ENCODE measurements around the gene VLDLR. TPM values are rescaled to one million over a fixed set of nuclear protein-coding genes. Genes with fewer than 3 reads are reported as not detected.

VLDLR gene
- total and polyA plus RNA-seq, 9 donors: 37.3 to 232 (median 81.8) TPM

DNA sequence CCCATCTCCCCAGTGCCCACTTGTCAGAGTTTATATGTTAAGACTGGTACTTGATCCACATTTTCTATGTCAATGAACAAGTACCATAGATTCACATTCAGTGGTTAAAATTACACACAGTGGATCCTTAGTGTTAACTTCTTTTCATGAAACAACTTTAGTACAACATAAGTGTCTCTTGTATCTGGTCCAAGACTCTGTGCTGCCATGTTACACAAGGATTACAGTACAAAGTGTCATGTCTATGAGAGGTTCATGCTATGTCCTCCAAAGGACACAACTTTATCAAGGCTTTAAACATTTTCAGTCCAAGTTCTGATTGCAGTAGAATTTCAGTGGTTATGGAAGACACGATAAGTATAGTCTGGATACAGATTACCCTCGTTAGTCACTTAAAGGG lies 13.3 kb upstream of the VLDLR start:
- TF ChIP-seq, protein P1, sequence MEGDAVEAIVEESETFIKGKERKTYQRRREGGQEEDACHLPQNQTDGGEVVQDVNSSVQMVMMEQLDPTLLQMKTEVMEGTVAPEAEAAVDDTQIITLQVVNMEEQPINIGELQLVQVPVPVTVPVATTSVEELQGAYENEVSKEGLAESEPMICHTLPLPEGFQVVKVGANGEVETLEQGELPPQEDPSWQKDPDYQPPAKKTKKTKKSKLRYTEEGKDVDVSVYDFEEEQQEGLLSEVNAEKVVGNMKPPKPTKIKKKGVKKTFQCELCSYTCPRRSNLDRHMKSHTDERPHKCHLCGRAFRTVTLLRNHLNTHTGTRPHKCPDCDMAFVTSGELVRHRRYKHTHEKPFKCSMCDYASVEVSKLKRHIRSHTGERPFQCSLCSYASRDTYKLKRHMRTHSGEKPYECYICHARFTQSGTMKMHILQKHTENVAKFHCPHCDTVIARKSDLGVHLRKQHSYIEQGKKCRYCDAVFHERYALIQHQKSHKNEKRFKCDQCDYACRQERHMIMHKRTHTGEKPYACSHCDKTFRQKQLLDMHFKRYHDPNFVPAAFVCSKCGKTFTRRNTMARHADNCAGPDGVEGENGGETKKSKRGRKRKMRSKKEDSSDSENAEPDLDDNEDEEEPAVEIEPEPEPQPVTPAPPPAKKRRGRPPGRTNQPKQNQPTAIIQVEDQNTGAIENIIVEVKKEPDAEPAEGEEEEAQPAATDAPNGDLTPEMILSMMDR (IDR thresholded peaks at IDR 0.05): no peak
- no peak for TF ChIP-seq EP300 (IDR thresholded peaks at IDR 0.05)
- TF ChIP-seq POLR2A (IDR thresholded peaks at IDR 0.05): no peak
- H3K27ac ChIP-seq: no peak overlapping the region
- H3K4me3 ChIP-seq: no peak overlapping the region
- H3K36me3 ChIP-seq: no peaks in the 10 kb centered on the region
- DNase-seq: no peak
- H3K4me1 ChIP-seq (ENCODE audit: insufficient read depth): peaks cover 3% of the 10 kb centered on the region
- WGBS, 3 donors: 88 to 100% (median 98%) methylated on average over 2 of the region's 2 CpGs
- H3K9me3 ChIP-seq: no peaks in the 10 kb centered on the region
- no peaks in the 10 kb centered on the region for H3K27me3 ChIP-seq
- intact Hi-C loops (cut with DNase I): no loop called here

DNA sequence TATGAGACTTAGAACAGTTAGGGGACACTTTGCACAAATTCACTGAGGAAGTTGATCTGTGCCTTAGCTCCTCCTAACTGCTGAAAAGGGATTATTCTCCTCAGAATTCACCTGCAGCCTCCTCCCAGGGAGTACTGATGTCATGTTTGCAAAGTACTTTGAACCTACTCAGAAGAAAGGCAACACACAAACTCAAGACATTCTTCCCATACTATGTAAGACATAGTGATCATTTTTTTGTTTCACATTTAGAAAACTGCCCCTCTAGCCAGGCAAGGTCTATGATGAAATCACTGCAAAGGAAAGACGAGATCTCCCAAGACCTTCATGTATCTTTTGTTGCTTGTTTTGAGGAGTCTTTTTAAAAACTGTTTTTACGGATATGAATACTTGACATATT lies 10.6 kb upstream of the VLDLR start:
- TF ChIP-seq EP300 (IDR thresholded peaks at IDR 0.05) (no peak), POLR2A (IDR thresholded peaks at IDR 0.05) (no peak)
- TF ChIP-seq, protein P1 (IDR thresholded peaks at IDR 0.05): no peak
- intact Hi-C loops (cut with DNase I): no loop called here
- WGBS, 3 donors: 61 to 71% (median 65%) methylated on average over 2 of the region's 2 CpGs
- Histone ChIP-seq H3K9me3 (no peaks in the 10 kb centered on the region), H3K27ac (no peak overlapping the region), H3K27me3 (no peaks in the 10 kb centered on the region), H3K4me1 (ENCODE audit: insufficient read depth) (peaks cover 9% of the 10 kb centered on the region), H3K36me3 (no peaks in the 10 kb centered on the region), H3K4me3 (no peak overlapping the region)
- no peak for DNase-seq

- 89 to 95% (median 90%) methylated on average over 2 of the region's 2 CpGs for WGBS, 3 donors
- Histone ChIP-seq H3K4me3 (no peak overlapping the region), H3K27ac (no peak overlapping the region), H3K27me3 (no peaks in the 10 kb centered on the region), H3K4me1 (ENCODE audit: insufficient read depth) (peaks cover 9% of the 10 kb centered on the region), H3K36me3 (no peaks in the 10 kb centered on the region), H3K9me3 (no peaks in the 10 kb centered on the region)
- DNase-seq: no peak
- TF ChIP-seq POLR2A (IDR thresholded peaks at IDR 0.05) (no peak), EP300 (IDR thresholded peaks at IDR 0.05) (no peak)
- TF ChIP-seq, protein P1 (IDR thresholded peaks at IDR 0.05): no peak
- intact Hi-C loops (cut with DNase I): no loop called here
Measured at GRCh38 chr9:2611961-2612360, 9.6 kb upstream of the VLDLR start.

GRCh38 chr9:2613730-2614271 lies 7.8 kb upstream of the VLDLR start:
- 65 to 72% (median 66%) methylated on average over 3 of the region's 3 CpGs for WGBS, 3 donors
- intact Hi-C loops (cut with DNase I): no loop called here
- TF ChIP-seq POLR2A (IDR thresholded peaks at IDR 0.05) (no peak), EP300 (IDR thresholded peaks at IDR 0.05) (no peak)
- TF ChIP-seq, protein P1 (IDR thresholded peaks at IDR 0.05): no peak

More at GRCh38 chr9:2613730-2614271, 7.8 kb upstream of the VLDLR start:
- no peak overlapping the region for H3K4me3 ChIP-seq
- no peaks in the 10 kb centered on the region for H3K36me3 ChIP-seq
- no peaks in the 10 kb centered on the region for H3K9me3 ChIP-seq
- DNase-seq: no peak
- H3K27me3 ChIP-seq: no peaks in the 10 kb centered on the region
- no peak overlapping the region for H3K27ac ChIP-seq
- H3K4me1 ChIP-seq (ENCODE audit: insufficient read depth): peaks cover 9% of the 10 kb centered on the region
